Nucleus accumbens (tissue), 56 donors: ENCODE measurements around the gene UROC1.

ENCODE experiments used
- DNase-seq, 56 donors: peaks; one replicate each; lab custom pipeline; 2025; lab: John Stamatoyannopoulos, UW

The UROC1 gene

GRCh38 chr3:126499401-126499800, 18.2 kb downstream of the UROC1 start:
- DNase-seq, result no peak

GRCh38 chr3:126498929-126499328, 18.6 kb downstream of the UROC1 start:
- no peak for DNase-seq

GRCh38 chr3:126498461-126498860, 19.1 kb downstream of the UROC1 start:
- no peak for DNase-seq

- no peak for DNase-seq
Measured at GRCh38 chr3:126497956-126498355, 19.6 kb downstream of the UROC1 start.

- no peak for DNase-seq
Measured at GRCh38 chr3:126496894-126497850, 20.4 kb downstream of the UROC1 start.

GRCh38 chr3:126495786-126496185, 21.8 kb downstream of the UROC1 start:
- DNase-seq, result no peak

- no peak for DNase-seq
Measured at GRCh38 chr3:126494970-126495230, 22.7 kb downstream of the UROC1 start.

GRCh38 chr3:126494204-126494969, 23.2 kb downstream of the UROC1 start:
- peak in 2 of 56 donors; percentile 16 to 26 for DNase-seq

GRCh38 chr3:126493739-126494138, 23.8 kb downstream of the UROC1 start:
- DNase-seq, result no peak

- no peak for DNase-seq
Measured at GRCh38 chr3:126493051-126493450, 24.5 kb downstream of the UROC1 start.

GRCh38 chr3:126491221-126492013, 26.2 kb downstream of the UROC1 start:
- no peak for DNase-seq

- DNase-seq, result no peak
Measured at GRCh38 chr3:126490619-126491018, 27.0 kb downstream of the UROC1 start.

GRCh38 chr3:126488886-126489569, 28.5 kb downstream of the UROC1 start:
- no peak for DNase-seq

GRCh38 chr3:126488185-126488584, 29.4 kb downstream of the UROC1 start:
- no peak for DNase-seq

- peak in 3 of 56 donors; percentile 7 to 30 (median 12) for DNase-seq
Measured at GRCh38 chr3:126487151-126487771, 30.3 kb downstream of the UROC1 start.

- DNase-seq, result no peak
Measured at GRCh38 chr3:126486360-126486847, 31.2 kb downstream of the UROC1 start.

GRCh38 chr3:126485956-126486355, 31.6 kb downstream of the UROC1 start:
- DNase-seq, result no peak

- no peak for DNase-seq
Measured at GRCh38 chr3:126485176-126485897, 32.2 kb downstream of the UROC1 start.

- DNase-seq, result no peak
Measured at GRCh38 chr3:126484662-126485061, 32.9 kb downstream of the UROC1 start.
